GM18505 (cell line): ENCODE results near the gene CPNE5.

Source experiments
- ATAC-seq: cut with Tn5 transposase; IDR thresholded peaks from one replicate; pipeline ENCODE4 v1.9.1; 2021; ENCODE audit not compliant: unreplicated experiment
- POLR2A ChIP-seq: IDR thresholded peaks from 4 replicates; pipeline ENCODE4 v1.6.1; 2011; ENCODE audit warnings: borderline replicate concordance; ENCODE audit not compliant: insufficient read depth, insufficient read length; ENCODE audit errors: extremely low read depth

CPNE5 gene

DNA sequence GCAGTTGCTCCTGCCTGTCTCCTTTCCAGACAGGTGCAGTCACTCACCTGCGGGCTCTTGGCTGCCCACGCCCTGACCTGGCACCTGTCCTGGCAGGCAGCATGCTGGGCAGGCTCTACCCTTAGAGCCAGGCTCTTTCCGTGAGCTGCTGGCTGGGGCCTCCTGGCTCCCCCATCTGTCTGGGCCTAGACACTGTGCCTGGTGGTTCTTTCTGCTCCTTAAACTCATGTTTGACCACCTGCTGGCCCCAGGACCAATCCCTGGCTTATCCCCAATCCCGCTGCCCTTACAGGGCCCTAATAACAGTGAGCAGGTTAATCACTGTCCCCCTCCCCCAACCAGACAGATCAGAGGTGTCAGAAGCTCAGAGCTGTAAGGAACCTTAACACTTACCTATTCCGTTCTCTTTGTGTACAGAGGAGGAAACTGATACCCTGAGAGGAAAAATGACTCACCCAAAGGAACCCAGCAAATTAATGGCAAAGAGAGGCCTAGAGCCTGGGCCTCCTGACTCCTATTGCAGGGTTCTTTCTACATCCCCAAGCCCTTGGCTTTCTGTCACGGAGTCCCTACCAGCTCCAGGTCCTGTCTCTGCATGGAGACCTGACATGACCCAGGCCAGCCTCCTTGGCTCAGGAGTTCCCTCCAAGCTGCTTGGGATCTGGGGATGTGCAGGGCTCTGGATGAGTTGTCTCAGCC lies 86.9 kb downstream of the CPNE5 start:
- no peak for TF ChIP-seq POLR2A
- ATAC-seq: no peak

DNA sequence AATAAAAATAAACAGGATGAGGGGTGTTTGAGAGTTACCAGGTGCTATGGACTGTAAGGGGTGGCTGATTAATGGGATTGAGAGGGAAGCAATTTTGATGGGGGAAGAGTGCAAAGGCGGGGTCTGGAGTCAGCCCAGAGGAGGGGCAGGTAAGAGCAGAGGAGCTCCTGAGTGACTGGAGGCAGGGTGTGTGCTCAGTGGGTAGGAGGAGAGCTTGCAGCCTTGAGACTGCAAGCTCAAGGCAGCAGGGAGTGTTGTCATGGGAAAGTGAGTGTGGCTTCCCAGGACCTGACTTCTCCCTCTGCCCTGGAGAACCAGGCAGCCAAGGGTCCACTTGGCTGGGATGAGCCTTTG lies 87.4 kb downstream of the CPNE5 start:
- ATAC-seq: no peak
- TF ChIP-seq POLR2A: no peak

DNA sequence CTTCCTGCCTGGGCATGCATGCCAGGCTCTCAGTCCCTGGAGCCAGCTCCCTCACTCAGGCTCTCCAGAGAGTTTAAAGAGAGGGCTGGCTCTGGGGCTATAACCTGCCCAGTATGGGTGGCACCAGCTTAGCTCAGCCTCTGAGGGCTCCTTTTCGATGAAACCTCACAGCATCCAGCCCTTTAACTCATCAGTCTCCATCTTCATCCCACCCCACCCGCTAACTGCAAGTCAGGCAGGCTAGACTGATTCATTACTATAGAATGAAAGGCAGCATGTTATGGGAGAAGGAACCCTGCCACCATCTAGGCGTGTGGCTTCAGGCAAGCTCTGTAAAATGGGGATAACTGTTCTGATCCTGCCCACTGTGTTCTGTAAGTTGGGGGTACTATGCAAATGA lies 88.2 kb downstream of the CPNE5 start:
- no peak for TF ChIP-seq POLR2A
- ATAC-seq: no peak

DNA sequence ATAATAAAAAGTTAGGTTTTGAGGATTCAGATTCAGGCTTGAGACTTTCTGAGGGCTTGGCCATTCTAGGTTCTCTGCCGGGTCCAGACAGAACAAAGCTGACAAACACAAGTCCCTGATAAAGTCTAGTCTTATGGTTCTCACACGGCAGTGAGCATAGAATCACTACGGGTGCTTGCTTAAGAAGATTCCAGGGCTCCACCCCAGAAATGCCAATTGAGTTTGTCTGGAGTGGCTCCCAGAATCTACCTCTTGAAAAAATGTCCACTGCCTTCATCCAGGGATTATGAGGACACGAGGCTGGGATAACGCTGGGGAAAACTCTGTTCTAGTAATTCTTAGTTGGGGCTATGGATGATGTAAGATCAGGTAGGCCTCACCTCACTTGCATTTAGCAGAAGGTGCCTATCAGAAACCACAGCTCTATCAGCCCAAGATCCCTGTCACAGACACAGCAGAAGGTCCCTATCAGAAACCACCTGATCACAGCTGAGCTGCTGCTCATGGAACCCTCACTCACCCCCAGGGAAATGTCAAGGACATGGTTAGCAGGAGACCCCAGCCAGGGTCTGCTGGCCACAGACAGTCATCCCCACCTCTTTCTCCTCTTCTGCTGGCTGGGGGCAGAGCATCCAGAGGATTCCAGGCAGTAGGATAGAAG lies 89.3 kb downstream of the CPNE5 start:
- no peak for ATAC-seq
- TF ChIP-seq POLR2A: no peak

DNA sequence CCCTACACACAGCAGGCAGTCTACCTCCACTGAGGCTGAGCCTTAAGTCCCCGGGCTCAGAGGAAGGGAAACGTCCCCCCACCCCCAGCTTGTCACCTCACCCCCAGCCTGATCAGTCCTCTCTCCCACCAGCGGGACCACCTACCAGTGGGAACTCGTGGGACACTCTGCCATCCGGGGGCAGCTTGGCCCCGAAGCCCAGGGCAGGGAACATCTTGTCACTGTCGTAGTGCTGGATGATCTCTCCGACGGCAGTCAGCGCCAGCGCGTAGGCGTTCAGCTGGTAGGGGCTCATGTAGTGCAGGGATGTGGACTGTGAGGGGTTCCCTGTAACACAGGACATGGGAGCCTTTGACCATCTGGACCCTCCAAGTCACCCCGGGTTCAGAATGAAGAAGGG lies 93.0 kb downstream of the CPNE5 start:
- no peak for ATAC-seq
- TF ChIP-seq POLR2A: no peak

DNA sequence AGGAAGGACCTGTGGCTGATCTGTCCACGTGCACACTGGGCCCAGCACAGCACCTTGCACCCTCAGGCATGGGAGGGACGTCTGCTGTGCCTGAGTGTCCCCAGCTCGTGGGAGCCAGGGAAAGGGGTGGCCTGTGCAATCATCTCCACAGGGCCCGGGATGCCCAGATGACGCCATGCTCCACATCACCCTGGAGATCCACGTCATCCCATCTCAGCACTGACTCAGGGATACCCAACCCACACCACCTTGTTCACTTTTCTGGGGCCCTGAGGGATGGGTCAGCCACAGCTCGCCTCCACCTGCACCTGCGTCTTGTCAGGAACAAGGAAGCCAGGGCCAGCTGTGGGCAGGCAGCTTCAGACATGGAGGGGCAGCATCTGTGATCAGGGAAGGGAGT lies 93.4 kb downstream of the CPNE5 start:
- ATAC-seq: no peak
- TF ChIP-seq POLR2A: no peak

DNA sequence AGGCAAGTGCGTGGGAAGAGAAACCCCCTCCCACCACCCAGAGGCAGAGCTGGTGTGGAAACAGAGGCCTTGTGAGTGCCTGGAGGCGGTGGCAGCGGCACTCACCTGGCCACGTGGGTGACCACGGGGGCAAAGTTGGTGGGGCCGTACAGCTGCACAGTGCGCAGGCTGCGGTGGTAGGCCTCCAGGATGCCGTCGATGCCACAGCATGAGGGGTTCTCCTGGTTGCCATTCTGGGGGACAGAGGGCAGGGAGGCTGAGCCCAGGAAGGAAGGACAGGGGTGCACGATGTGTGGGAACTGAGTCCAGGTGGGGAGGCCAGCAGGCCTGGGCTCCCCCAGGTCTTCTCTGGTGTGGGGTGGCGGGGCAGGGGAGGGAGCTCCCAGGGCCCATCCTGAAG lies 94.0 kb downstream of the CPNE5 start:
- no peak for TF ChIP-seq POLR2A
- ATAC-seq: no peak

DNA sequence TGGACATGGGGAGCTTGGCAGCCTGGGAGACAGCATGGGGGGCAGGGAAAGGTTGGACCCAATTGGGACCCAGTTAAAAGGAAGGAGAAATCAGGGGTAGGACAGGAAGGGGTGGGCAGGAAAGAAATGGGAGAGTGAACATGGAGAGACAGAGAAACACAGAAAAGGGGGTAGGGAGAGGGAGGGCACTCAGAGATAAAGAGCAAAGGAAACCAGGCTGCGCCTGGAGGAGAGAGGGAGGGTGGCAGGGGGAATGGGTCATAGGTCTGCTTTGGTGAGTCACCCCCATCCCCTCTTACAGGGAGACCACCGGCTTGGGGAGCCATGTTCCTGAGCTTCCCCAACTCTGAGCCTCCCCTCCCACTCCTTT lies 95.0 kb downstream of the CPNE5 start:
- ATAC-seq: no peak
- TF ChIP-seq POLR2A: no peak

DNA sequence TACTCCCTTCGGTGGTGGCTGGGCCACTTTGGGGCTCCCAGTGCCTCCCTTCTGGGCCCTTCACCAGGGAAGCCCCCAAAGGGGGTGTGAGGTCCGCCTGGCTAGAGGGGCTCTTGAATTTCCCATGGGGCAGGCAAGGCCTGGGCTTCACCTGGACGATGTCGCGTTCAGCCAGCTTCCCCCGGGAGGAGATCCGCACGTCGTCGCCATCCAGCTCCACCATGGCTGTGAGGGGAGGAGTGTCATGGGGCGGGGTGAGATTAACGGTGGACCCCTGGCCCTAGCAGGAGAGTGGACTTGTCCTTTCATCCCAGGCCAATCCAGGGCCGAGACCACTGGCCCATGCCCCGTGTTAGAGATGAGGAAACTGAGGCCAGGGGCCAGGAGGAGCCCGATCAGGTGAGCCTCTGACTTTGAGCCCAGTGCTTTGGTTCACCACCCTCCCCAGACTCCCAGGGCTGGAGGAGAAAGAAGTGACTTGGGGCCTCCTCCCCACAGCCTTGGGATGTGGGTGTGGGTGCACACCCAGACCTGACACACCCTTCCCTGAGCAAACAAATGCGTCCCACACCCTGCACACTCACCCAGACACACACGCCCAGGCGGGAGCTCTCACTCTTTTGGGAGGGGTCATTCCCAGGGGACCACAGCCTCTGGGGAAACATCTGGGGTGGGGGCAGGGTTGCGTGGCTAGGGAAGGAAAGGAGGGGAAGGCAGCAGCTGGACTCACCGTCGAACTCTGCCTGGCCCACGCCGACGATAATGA lies 95.5 kb downstream of the CPNE5 start:
- no peak for TF ChIP-seq POLR2A
- ATAC-seq: no peak

DNA sequence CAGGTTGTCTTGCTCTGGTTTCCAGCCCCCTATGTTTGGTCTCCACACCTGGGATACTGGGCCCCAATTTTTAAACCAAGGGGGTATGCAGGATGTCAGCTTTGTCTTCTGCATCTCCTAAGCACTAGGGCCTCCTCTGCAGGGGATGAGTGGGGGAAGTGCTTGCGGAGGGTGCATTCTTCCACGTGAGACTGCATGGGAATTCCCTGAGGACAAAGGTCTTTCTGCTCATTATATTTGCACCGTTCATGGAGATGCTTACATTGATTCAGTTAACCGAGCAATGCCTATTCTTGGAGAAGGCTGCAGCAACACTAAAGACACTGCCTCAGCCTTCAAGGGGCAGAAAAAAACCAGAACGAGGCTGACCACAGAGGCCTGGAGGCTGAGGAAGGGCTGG lies 96.2 kb downstream of the CPNE5 start:
- TF ChIP-seq POLR2A: no peak
- ATAC-seq: no peak

DNA sequence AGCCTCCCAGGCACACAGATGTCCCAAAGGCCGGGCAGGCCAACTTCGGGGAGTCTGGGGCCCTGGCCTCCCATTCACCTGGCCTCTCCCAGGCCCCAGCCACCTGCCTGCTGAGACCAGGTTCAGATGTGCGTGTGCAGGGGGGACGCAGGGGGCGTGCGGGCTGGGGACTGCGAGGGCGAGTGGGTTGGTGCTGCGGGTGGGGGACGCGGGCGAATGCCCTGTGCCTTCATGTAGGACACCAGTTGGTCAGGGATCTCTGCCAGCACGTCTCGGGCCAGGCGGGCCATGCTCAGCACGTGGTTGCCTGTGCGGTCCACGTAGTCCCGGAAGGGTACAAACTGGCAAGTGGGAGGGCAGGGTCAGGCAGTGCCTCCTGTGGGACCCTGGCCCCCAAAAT lies 97.1 kb downstream of the CPNE5 start:
- no peak for ATAC-seq
- no peak for TF ChIP-seq POLR2A

DNA sequence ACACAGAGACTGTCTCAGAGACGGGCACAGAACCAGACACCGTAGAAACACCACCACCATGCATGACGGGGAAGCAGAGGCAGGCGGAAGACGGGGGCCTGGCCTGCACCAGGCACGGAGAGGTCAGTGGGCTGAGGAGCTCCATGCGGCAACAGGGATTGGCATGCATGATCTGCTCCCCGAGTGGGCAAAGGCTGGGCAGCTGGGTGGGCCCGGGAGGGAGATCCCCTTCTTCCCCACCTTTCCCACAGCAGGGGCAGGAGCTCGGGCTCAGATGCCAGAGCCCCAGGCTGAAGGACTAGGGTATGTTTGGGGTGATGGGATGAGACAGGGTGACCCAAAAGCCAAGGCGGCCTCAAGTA lies 98.4 kb downstream of the CPNE5 start:
- TF ChIP-seq POLR2A: no peak
- ATAC-seq: no peak

DNA sequence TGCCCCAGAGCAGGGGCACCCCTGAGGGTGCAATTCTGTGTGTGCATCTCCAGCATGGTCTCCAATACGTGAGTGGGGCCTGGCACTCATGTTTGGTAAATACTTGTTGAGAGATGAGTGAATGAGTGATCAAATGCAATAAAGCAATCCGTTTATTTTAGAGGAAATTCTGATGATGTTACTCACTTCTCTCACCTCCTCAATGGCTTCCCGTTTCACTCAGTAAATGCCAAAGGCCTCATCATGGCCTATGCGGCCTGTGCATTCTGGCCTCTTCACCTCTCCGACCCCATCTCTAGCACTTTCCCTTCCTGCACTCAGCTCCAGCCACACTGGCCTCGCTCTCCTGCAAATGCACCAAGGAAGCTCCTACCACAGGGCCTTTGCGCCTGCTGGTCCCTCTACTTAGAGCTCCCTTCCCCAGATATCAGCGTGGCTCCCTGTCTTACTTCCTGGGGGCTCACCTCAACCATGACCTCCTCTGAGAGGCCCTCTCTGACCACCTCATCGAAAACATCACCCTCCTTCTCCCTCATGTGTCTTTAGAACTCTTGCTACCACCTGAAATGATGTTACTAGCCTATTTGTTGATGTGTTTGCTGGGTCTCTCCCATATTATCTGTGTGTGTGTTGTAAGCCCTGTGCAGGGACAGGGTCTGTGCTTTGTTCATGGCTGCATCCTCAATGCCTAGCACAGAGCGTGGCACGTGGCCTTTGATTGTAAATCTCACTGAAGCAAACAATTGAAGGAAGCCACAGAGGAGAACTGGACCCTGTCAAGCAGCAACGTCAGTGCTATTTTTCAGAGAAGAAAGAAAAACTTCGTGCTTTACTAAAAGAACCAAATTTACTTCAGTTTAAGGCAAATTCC lies 99.1 kb downstream of the CPNE5 start:
- no peak for ATAC-seq
- no peak for TF ChIP-seq POLR2A

DNA sequence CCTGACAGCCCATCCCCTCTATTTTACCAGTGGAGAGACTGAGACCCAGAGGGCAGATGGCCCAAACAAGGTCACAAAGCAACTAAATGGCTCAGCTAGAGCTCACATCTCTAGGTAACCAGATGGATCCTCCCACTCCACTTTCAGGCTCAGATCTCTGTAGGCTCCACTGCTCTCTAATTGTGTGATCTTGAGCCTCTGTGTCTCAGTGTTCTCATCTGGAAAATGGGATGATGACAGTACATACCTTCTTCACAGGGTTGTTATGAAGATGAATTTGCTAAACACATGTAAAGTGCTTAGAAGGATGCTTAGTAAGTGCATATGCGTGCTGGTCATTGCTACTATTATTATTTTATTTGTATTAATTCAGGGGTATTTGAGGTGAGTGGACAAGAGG lies 101.1 kb downstream of the CPNE5 start:
- ATAC-seq: no peak
- TF ChIP-seq POLR2A: no peak

DNA sequence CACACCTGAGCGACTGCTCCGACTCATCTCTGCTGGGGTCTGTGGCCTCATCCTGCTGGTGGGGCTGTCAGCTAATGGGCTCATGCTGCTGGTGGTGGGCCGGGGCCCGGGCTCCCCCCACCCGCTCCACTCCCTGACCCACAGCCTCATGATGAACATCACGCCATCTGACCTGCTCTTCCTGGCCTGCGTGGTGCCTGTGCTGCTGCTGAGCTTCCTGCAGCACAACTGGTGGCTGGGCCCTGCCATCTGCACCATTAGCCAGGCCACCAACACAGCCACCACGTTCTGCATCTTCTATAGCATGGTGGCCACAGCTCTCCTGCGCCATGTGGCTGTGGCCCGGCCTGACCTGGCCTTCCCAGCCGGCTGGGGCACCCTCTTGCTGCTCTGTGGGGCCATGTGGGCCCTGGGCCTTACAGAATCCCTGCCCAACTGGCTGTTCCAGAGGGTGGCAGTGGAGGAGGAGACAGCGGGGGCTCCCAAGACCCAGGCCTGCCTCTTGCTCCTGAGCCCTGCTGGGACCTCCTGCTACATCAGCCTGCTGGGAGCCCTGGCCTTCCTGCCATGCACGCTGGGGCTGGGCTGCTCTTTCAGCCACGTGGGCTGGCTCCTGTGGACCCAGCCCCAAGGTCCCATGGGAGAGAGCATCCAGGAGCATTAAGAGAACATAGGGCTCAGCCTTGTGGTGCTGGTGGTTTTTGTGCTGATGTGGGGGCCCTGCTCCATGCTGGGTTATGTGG lies 102.0 kb downstream of the CPNE5 start:
- TF ChIP-seq POLR2A: no peak
- no peak for ATAC-seq
